HEK293 (cell line): ENCODE measurements around the gene GADD45GIP1.

Experiments used
- CTCF ChIP-seq: fragments of 450-650 bp; formaldehyde crosslinking; IDR thresholded peaks from 2 replicates; pipeline ENCODE4 v1.5.1; 2016; ENCODE audit warnings: missing biosample characterization, missing genetic modification characterization
- PBX3 ChIP-seq: sonication (generic); formaldehyde crosslinking; IDR thresholded peaks from 2 replicates; pipeline ENCODE4 v1.8.1; 2022; ENCODE audit warnings: mild to moderate bottlenecking, moderate library complexity, missing genetic modification reagents
- PRDM2 ChIP-seq: fragments of 450-650 bp; formaldehyde crosslinking; IDR thresholded peaks from 2 replicates; pipeline ENCODE4 v1.5.1; 2016; ENCODE audit warnings: missing biosample characterization, missing genetic modification characterization, borderline replicate concordance
- SETDB1 ChIP-seq: IDR thresholded peaks from one replicate; pipeline ENCODE4 v1.6.1; 2017; ENCODE audit warnings: mild to moderate bottlenecking, low read length, moderate library complexity, mixed read lengths; ENCODE audit not compliant: insufficient read length
- ZNF302 ChIP-seq: fragments of 450-650 bp; formaldehyde crosslinking; IDR thresholded peaks from 2 replicates; pipeline ENCODE4 v1.5.1; 2016; ENCODE audit warnings: missing biosample characterization, missing genetic modification characterization, low read depth
- ZNF843 ChIP-seq: fragments of 450-650 bp; formaldehyde crosslinking; IDR thresholded peaks from 2 replicates; pipeline ENCODE4 v1.5.1; 2016; ENCODE audit warnings: missing biosample characterization, missing genetic modification characterization

- TF ChIP-seq CTCF (tag by site-specific recombination) (no peak), ZNF843 (tag by site-specific recombination) (no peak), ZNF302 (tag by site-specific recombination) (no peak), PRDM2 (tag by site-specific recombination) (no peak), PBX3 (CRISPR knock-in tag) (no peak), SETDB1 (no peak)
These were observed 38.8 kb upstream of the GADD45GIP1 start for GRCh38 chr19:12995596-12996405.
